OCI-LY1 (cell line): ENCODE results near the gene KL.

Experiments used
- H2AFZ ChIP-seq: fragments of 200-600 bp; sonication (generic), shearing (Covaris generic); 2 replicates; pipeline ENCODE4 v1.6.0; 2014; ENCODE audit warnings: antibody characterized with exemption, mild to moderate bottlenecking, low read length
- H3F3A ChIP-seq: fragments of 200-600 bp; sonication (generic), shearing (Covaris generic); 2 replicates; pipeline ENCODE4 v1.6.0; 2014; ENCODE audit warnings: mild to moderate bottlenecking, antibody characterized with exemption, low read length, moderate library complexity; ENCODE audit not compliant: insufficient read depth
- H3K27ac ChIP-seq: fragments of 200-600 bp; sonication (generic); 2 replicates; pipeline ENCODE4 v1.5.1; 2014; ENCODE audit warnings: low read length, mixed run types, mild to moderate bottlenecking, low read depth; ENCODE audit not compliant: poor library complexity, severe bottlenecking
- H3K27me3 ChIP-seq: fragments of 200-600 bp; sonication (generic); 2 replicates; pipeline ENCODE4 v1.6.0; 2014; ENCODE audit warnings: antibody characterized with exemption, mild to moderate bottlenecking, low read length, moderate library complexity; ENCODE audit not compliant: insufficient read depth
- H3K36me3 ChIP-seq: fragments of 200-600 bp; sonication (generic); 2 replicates; pipeline ENCODE4 v1.6.1; 2014; ENCODE audit warnings: mild to moderate bottlenecking, antibody characterized with exemption, low read length, moderate library complexity, mixed read lengths; ENCODE audit not compliant: insufficient read depth
- H3K4me1 ChIP-seq: fragments of 200-600 bp; sonication (generic); 2 replicates; pipeline ENCODE4 v1.5.1; 2014; ENCODE audit warnings: mild to moderate bottlenecking, low read length, moderate library complexity; ENCODE audit not compliant: insufficient read depth, severe bottlenecking
- H3K4me2 ChIP-seq: fragments of 200-600 bp; sonication (generic), shearing (Covaris generic); 2 replicates; pipeline ENCODE4 v1.6.1; 2014; ENCODE audit warnings: low read length
- H3K4me3 ChIP-seq: fragments of 200-600 bp; sonication (generic); 2 replicates; pipeline ENCODE4 v1.5.1; 2014; ENCODE audit warnings: low read length, low read depth, mild to moderate bottlenecking, mixed read lengths; ENCODE audit not compliant: poor library complexity, severe bottlenecking
- H3K79me2 ChIP-seq: fragments of 200-600 bp; shearing (Covaris generic); 2 replicates; pipeline ENCODE4 v1.6.1; 2016; ENCODE audit warnings: mixed run types, low read length, mixed read lengths; ENCODE audit not compliant: insufficient read depth
- H3K9ac ChIP-seq: fragments of 200-600 bp; sonication (generic), shearing (Covaris generic); 2 replicates; pipeline ENCODE4 v1.6.1; 2014; ENCODE audit warnings: mild to moderate bottlenecking, low read length, mixed read lengths
- H3K9me2 ChIP-seq: fragments of 200-600 bp; sonication (generic), shearing (Covaris generic); 2 replicates; pipeline ENCODE4 v1.6.1; 2014; ENCODE audit warnings: low read depth, mild to moderate bottlenecking, low read length, mixed read lengths
- H3K9me3 ChIP-seq: fragments of 200-600 bp; shearing (Covaris generic); 2 replicates; pipeline ENCODE4 v1.6.1; 2014; ENCODE audit warnings: low read length, mixed read lengths
- H4K20me1 ChIP-seq: fragments of 200-600 bp; sonication (generic), shearing (Covaris generic); 2 replicates; pipeline ENCODE4 v1.6.0; 2016; ENCODE audit warnings: mild to moderate bottlenecking, low read length; ENCODE audit not compliant: insufficient read depth
- EZH2 ChIP-seq: fragments of 200-600 bp; sonication (generic), shearing (Covaris generic); IDR thresholded peaks from 2 replicates; pipeline ENCODE4 v1.8.0; 2017; ENCODE audit warnings: borderline replicate concordance, mixed run types, mild to moderate bottlenecking, antibody characterized with exemption, low read length, moderate library complexity, mixed read lengths
- TF ChIP-seq, protein P1 (sequence below): fragments of 200-600 bp; sonication (generic), shearing (Covaris generic); IDR thresholded peaks from 2 replicates; pipeline ENCODE4 v1.5.1; 2017; ENCODE audit warnings: mild to moderate bottlenecking, antibody characterized with exemption, low read length, moderate library complexity, mixed read lengths

Gene KL

DNA sequence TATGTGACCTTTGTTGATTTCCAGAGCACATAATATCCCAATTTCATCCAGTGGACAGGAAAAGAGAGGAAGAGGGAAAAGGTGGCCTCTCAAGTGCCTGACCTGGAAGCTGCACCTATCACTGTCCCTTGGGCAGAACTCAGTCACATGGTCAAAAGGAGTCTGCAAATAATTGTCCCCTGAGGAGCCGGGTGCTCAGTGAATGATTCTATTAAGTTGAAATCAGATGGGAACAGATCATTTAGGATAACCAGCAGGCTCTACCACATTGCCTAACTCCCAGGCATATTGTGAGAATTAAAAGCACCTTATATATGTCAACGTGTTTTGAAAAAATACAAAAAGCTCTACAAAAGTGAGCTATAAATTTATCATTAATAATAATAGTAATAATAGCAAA, 6.8 kb downstream of the KL start:
- no peaks in the 10 kb centered on the region for H3K9me2 ChIP-seq
- no peaks in the 10 kb centered on the region; the same call in 1 of the 2 replicates for H3K27me3 ChIP-seq
- H3K9me3 ChIP-seq, result no peaks in the 10 kb centered on the region
- no peaks in the 10 kb centered on the region for H3K36me3 ChIP-seq
- no peak overlapping the region for H3K4me2 ChIP-seq
- H3K79me2 ChIP-seq, result no peaks in the 10 kb centered on the region
- no peaks in the 10 kb centered on the region for H4K20me1 ChIP-seq
- no peak overlapping the region for H3K27ac ChIP-seq
- no peak overlapping the region for H3K9ac ChIP-seq
- TF ChIP-seq EZH2, result no peak
- TF ChIP-seq, protein P1, sequence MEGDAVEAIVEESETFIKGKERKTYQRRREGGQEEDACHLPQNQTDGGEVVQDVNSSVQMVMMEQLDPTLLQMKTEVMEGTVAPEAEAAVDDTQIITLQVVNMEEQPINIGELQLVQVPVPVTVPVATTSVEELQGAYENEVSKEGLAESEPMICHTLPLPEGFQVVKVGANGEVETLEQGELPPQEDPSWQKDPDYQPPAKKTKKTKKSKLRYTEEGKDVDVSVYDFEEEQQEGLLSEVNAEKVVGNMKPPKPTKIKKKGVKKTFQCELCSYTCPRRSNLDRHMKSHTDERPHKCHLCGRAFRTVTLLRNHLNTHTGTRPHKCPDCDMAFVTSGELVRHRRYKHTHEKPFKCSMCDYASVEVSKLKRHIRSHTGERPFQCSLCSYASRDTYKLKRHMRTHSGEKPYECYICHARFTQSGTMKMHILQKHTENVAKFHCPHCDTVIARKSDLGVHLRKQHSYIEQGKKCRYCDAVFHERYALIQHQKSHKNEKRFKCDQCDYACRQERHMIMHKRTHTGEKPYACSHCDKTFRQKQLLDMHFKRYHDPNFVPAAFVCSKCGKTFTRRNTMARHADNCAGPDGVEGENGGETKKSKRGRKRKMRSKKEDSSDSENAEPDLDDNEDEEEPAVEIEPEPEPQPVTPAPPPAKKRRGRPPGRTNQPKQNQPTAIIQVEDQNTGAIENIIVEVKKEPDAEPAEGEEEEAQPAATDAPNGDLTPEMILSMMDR, result no peak
- no peak overlapping the region for H3K4me3 ChIP-seq
- H2AFZ ChIP-seq, result no peak overlapping the region
- no peaks in the 10 kb centered on the region for H3K4me1 ChIP-seq
- no peaks in the 10 kb centered on the region for H3F3A ChIP-seq

GRCh38 chr13:33025220-33025744, 9.1 kb downstream of the KL start:
- no peaks in the 10 kb centered on the region for H3K9me2 ChIP-seq
- no peaks in the 10 kb centered on the region for H3K9me3 ChIP-seq
- H3K4me1 ChIP-seq, result no peaks in the 10 kb centered on the region
- no peak for TF ChIP-seq EZH2
- TF ChIP-seq, protein P1, result no peak
- H4K20me1 ChIP-seq, result no peaks in the 10 kb centered on the region
- no peak overlapping the region for H3K27ac ChIP-seq
- H3K4me2 ChIP-seq, result no peak overlapping the region
- H3K4me3 ChIP-seq, result no peak overlapping the region
- H3K9ac ChIP-seq, result no peak overlapping the region
- H3K27me3 ChIP-seq, result no peaks in the 10 kb centered on the region; the same call in 1 of the 2 replicates
- no peaks in the 10 kb centered on the region for H3F3A ChIP-seq
- H2AFZ ChIP-seq, result no peak overlapping the region
- H3K36me3 ChIP-seq, result no peaks in the 10 kb centered on the region
- H3K79me2 ChIP-seq, result no peaks in the 10 kb centered on the region

GRCh38 chr13:33026489-33027152, 10.4 kb downstream of the KL start:
- Histone ChIP-seq H3K4me3 (no peak overlapping the region), H3K27ac (no peak overlapping the region), H3K9me3 (no peaks in the 10 kb centered on the region), H4K20me1 (no peaks in the 10 kb centered on the region), H3K79me2 (no peaks in the 10 kb centered on the region), H3K9me2 (no peaks in the 10 kb centered on the region), H3K27me3 (no peaks in the 10 kb centered on the region; the same call in 1 of the 2 replicates), H3K4me2 (no peak overlapping the region), H3F3A (no peaks in the 10 kb centered on the region), H2AFZ (no peak overlapping the region), H3K9ac (no peak overlapping the region), H3K36me3 (no peaks in the 10 kb centered on the region), H3K4me1 (no peaks in the 10 kb centered on the region)
- no peak for TF ChIP-seq EZH2
- TF ChIP-seq, protein P1, result no peak
